ENCODE measurements around the gene GCNA. TPM values are rescaled to one million over a fixed set of nuclear protein-coding genes. Genes with fewer than 3 reads are reported as not detected.

The GCNA gene
- total and polyA plus RNA-seq, 9 donors, result 0.46 to 2.3 (median 0.98) TPM

GRCh38 chrX:71533516-71533850 lies 44.8 kb upstream of the GCNA start:
- H3K4me3 ChIP-seq, result peak overlapping the region; percentile 47
- no peak for TF ChIP-seq CTCF (IDR thresholded peaks at IDR 0.05)
- no peak for TF ChIP-seq POLR2A (IDR thresholded peaks at IDR 0.05)
- TF ChIP-seq EP300 (IDR thresholded peaks at IDR 0.05), result no peak
- peaks cover 0 to 4% of the 10 kb centered on the region in 2 donors for H3K9me3 ChIP-seq
- intact Hi-C loops (cut with DNase I), result no loop called here
- 27 to 30% (median 28%) methylated on average over 12 of the region's 12 CpGs for WGBS, 3 donors
- H3K27ac ChIP-seq, result peak overlapping the region; percentile 72 to 80
- H3K27me3 ChIP-seq, result no peaks in the 10 kb centered on the region
- no peak for DNase-seq
- H3K4me1 ChIP-seq (ENCODE audit: insufficient read depth), result no peaks in the 10 kb centered on the region
- H3K36me3 ChIP-seq, result no peaks in the 10 kb centered on the region

- Histone ChIP-seq H3K4me1 (ENCODE audit: insufficient read depth) (no peaks in the 10 kb centered on the region), H3K36me3 (no peaks in the 10 kb centered on the region), H3K9me3 (peaks cover 0 to 4% of the 10 kb centered on the region in 2 donors), H3K27ac (peak overlapping the region; percentile 72 to 80), H3K4me3 (peak overlapping the region; percentile 47), H3K27me3 (no peaks in the 10 kb centered on the region)
- peak; percentile 32 to 55 (median 46) for DNase-seq
- WGBS, 3 donors, result 22 to 38% (median 31%) methylated on average over 31 of the region's 31 CpGs
- no peak for TF ChIP-seq POLR2A (IDR thresholded peaks at IDR 0.05)
- no peak for TF ChIP-seq CTCF (IDR thresholded peaks at IDR 0.05)
- no peak for TF ChIP-seq EP300 (IDR thresholded peaks at IDR 0.05)
- intact Hi-C loops (cut with DNase I), result no loop called here
These were observed 44.2 kb upstream of the GCNA start for GRCh38 chrX:71533851-71534561.

- no peak for DNase-seq
- H3K27ac ChIP-seq, result no peak overlapping the region
- 26 to 34% (median 27%) methylated on average over 9 of the region's 9 CpGs for WGBS, 3 donors
- H3K36me3 ChIP-seq, result no peaks in the 10 kb centered on the region
- peaks cover 0 to 4% of the 10 kb centered on the region in 2 donors for H3K9me3 ChIP-seq
- peaks cover 2% of the 10 kb centered on the region for H3K4me1 ChIP-seq (ENCODE audit: insufficient read depth)
- peak overlapping the region; percentile 47 for H3K4me3 ChIP-seq
- intact Hi-C loops (cut with DNase I), result no loop called here
- H3K27me3 ChIP-seq, result no peaks in the 10 kb centered on the region
- no peak for TF ChIP-seq EP300 (IDR thresholded peaks at IDR 0.05)
- TF ChIP-seq POLR2A (IDR thresholded peaks at IDR 0.05), result no peak
- TF ChIP-seq CTCF (IDR thresholded peaks at IDR 0.05), result no peak
These were observed 43.3 kb upstream of the GCNA start for GRCh38 chrX:71534773-71535544.

- DNase-seq, result no peak
- peaks cover 2% of the 10 kb centered on the region for H3K4me1 ChIP-seq (ENCODE audit: insufficient read depth)
- intact Hi-C loops (cut with DNase I), result no loop called here
- H3K27ac ChIP-seq, result no peak overlapping the region
- peaks cover 0 to 4% of the 10 kb centered on the region in 2 donors for H3K9me3 ChIP-seq
- WGBS, 3 donors, result 33 to 50% (median 45%) methylated on average over 5 of the region's 5 CpGs
- H3K36me3 ChIP-seq, result no peaks in the 10 kb centered on the region
- H3K4me3 ChIP-seq, result no peak overlapping the region
- TF ChIP-seq EP300 (IDR thresholded peaks at IDR 0.05), result no peak
- no peaks in the 10 kb centered on the region for H3K27me3 ChIP-seq
These were observed 42.0 kb upstream of the GCNA start for GRCh38 chrX:71536285-71536684.

GRCh38 chrX:71537743-71538142 lies 40.5 kb upstream of the GCNA start:
- Histone ChIP-seq H3K27ac (no peak overlapping the region), H3K36me3 (no peaks in the 10 kb centered on the region), H3K9me3 (peaks cover 0 to 4% of the 10 kb centered on the region in 2 donors), H3K27me3 (no peaks in the 10 kb centered on the region), H3K4me1 (ENCODE audit: insufficient read depth) (peaks cover 2% of the 10 kb centered on the region), H3K4me3 (no peak overlapping the region)
- 74 to 80% (median 79%) methylated on average over 9 of the region's 9 CpGs for WGBS, 3 donors
- intact Hi-C loops (cut with DNase I), result no loop called here
- no peak for TF ChIP-seq CTCF (IDR thresholded peaks at IDR 0.05)
- TF ChIP-seq POLR2A (IDR thresholded peaks at IDR 0.05), result no peak
- no peak for TF ChIP-seq EP300 (IDR thresholded peaks at IDR 0.05)
- DNase-seq, result no peak
